NCI-H146 treated with DMSO at 0.1 percent for 48 hours (cell line): ENCODE measurements around the gene SLC6A14.
A peak's percentile ranks its signal among the peaks of the same experiment; 100 is the strongest.

Source experiments
- DNase-seq: peaks from one replicate; lab custom pipeline; 2025; ENCODE audit not compliant: unreplicated experiment; lab: John Stamatoyannopoulos, UW

Gene SLC6A14

GRCh38 chrX:116436358-116436816 is at the start of gene SLC6A14:
Gene SLC6A14, plus strand, starts transcription at chrX:116436606. Its CDS starts 104 bp downstream, at chrX:116436710.
- DNase-seq, result peak; percentile 66

GRCh38 chrX:116395752-116396151 is 40.7 kb upstream of the SLC6A14 start:
- no peak for DNase-seq

GRCh38 chrX:116399681-116400080 is 36.7 kb upstream of the SLC6A14 start:
- DNase-seq, result no peak

- no peak for DNase-seq
These were observed 27.2 kb upstream of the SLC6A14 start for GRCh38 chrX:116409219-116409618.

GRCh38 chrX:116413273-116413672 is 23.1 kb upstream of the SLC6A14 start:
- DNase-seq, result no peak

GRCh38 chrX:116417214-116417613 is 19.2 kb upstream of the SLC6A14 start:
- DNase-seq, result no peak

- no peak for DNase-seq
These were observed 18.4 kb upstream of the SLC6A14 start for GRCh38 chrX:116417968-116418367.

- no peak for DNase-seq
These were observed 8.4 kb upstream of the SLC6A14 start for GRCh38 chrX:116427978-116428377.

GRCh38 chrX:116435597-116435996 is 809 bp upstream of the SLC6A14 start:
- peak; percentile 0 for DNase-seq

- no peak for DNase-seq
These were observed 12.8 kb downstream of the SLC6A14 start for GRCh38 chrX:116449156-116449555.

GRCh38 chrX:116462822-116463221 is 26.4 kb downstream of the SLC6A14 start, which contains the start of gene CT83:
Gene CT83, minus strand, starts transcription at chrX:116462976. Its CDS starts 120 bp downstream, at chrX:116462856.
- DNase-seq, result no peak

GRCh38 chrX:116480059-116480458 is 43.7 kb downstream of the SLC6A14 start:
- no peak for DNase-seq

GRCh38 chrX:116490104-116490503 is 53.7 kb downstream of the SLC6A14 start:
- DNase-seq, result peak; percentile 4

- no peak for DNase-seq
These were observed 56.9 kb downstream of the SLC6A14 start for GRCh38 chrX:116493271-116493670.

- no peak for DNase-seq
These were observed 63.4 kb downstream of the SLC6A14 start for GRCh38 chrX:116499780-116500179.
